Transverse colon (tissue), 4 donors: ENCODE measurements around the gene LRP2.

Experiments used
- CTCF ChIP-seq, 5 experiments: fragments of 200-600 bp in 3 of 5; fragments of 450-650 bp in 2 of 5; sonication (generic) in 3 of 5; IDR thresholded peaks; 1 replicate in 2 of 5; 2 replicates in 3 of 5; pipeline ENCODE4 v1.5.1; 2016 to 2017; ENCODE audit warnings: antibody characterized with exemption in 5 of 5, inconsistent platforms in 3 of 5, mild to moderate bottlenecking in 2 of 5, moderate library complexity in 1 of 5
- EP300 ChIP-seq: sonication (generic); formaldehyde crosslinking; IDR thresholded peaks from one replicate; pipeline ENCODE4 v1.6.1; 2017; ENCODE audit warnings: antibody characterized with exemption, low read depth
- POLR2A ChIP-seq: fragments of 450-650 bp; IDR thresholded peaks from one replicate; pipeline ENCODE4 v1.6.1; 2016; ENCODE audit warnings: antibody characterized with exemption, mild to moderate bottlenecking, moderate library complexity
- POLR2AphosphoS5 ChIP-seq, 3 donors: sonication (generic); formaldehyde crosslinking; IDR thresholded peaks; one replicate each; pipeline ENCODE4 v1.6.1; 2016; ENCODE audit warnings: antibody characterized with exemption in 3 of 3

GRCh38 chr2:169172914-169173313, 189.4 kb downstream of the LRP2 start:
- TF ChIP-seq POLR2A (no peak), CTCF (IDR thresholded peaks at IDR 0.05) (no peak), EP300 (no peak), POLR2AphosphoS5 (IDR thresholded peaks at IDR 0.05) (no peak)
